GM13977 (cell line): ENCODE data around the gene CYB561D1.

Source experiments
- DNase-seq: peaks from one replicate; pipeline ENCODE4 v3.0.0; 2012; ENCODE audit warnings: low spot score
- CTCF ChIP-seq: IDR thresholded peaks from 2 replicates; pipeline ENCODE4 v1.5.1; 2012; ENCODE audit warnings: mild to moderate bottlenecking, control low read depth; ENCODE audit not compliant: insufficient read depth; ENCODE audit errors: extremely low read depth, missing control alignments
- in situ Hi-C: fragments of 300-500 bp; cut with MboI; formaldehyde crosslinking; loops from one replicate; pipeline ENCODE4 v1.12.0; 2022; ENCODE audit warnings: low sequenced_read_pairs, low pct_unique_long_range_greater_than_20kb, mixed read lengths, inconsistent platforms; ENCODE audit not compliant: unreplicated experiment

The CYB561D1 gene

GRCh38 chr1:109517337-109517736, 23.4 kb downstream of the CYB561D1 start:
- in situ Hi-C loops: no loop called here
- TF ChIP-seq CTCF: no peak
- DNase-seq: no peak

- no peak for TF ChIP-seq CTCF
- DNase-seq: no peak
- in situ Hi-C loops: no loop called here
These were observed 27.4 kb downstream of the CYB561D1 start for GRCh38 chr1:109521002-109521951.

GRCh38 chr1:109522026-109522425, 28.1 kb downstream of the CYB561D1 start:
- TF ChIP-seq CTCF: no peak
- in situ Hi-C loops: no loop called here
- DNase-seq: no peak

- no peak for DNase-seq
- in situ Hi-C loops: no loop called here
- no peak for TF ChIP-seq CTCF
These were observed 29.8 kb downstream of the CYB561D1 start for GRCh38 chr1:109523706-109524105.

DNA sequence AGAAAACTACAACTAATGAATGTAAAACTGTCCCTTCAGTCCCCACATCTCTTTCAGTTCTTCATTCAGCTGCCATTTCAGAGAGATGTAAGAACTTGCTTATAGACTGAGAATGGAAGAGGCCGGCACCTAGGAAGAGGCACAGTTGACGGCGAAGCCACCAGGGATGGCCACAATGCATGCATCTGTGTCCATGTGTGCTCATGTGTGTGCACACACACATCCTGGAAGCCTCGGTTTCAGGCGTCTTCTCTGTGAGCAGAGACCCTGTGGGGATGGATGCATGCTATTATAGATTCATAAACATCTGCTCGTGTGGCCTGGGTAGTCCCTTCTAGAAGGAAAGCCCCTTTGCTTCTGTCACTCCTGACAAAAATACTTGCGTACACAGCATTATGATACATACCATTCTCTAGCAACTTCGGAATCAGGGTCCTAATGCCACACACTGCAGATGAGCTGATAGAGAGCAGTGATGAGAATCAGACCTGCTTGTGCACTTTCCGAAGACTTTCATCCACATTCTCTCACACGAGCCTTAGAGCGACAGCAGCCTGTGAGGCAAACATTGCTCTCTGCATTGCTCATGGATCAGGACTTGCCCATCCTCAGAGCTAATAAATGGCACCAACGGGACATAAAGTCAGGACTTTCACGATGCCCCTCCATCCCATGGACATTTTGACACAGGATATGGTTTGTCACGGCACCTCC, 33.4 kb downstream of the CYB561D1 start:
- in situ Hi-C loops: loop anchor here (25.0 kb wide), 1 partner anchor 460 kb away; the partner anchor contains the start of gene AHCYL1
- TF ChIP-seq CTCF: no peak
- peak; percentile 75 for DNase-seq

DNA sequence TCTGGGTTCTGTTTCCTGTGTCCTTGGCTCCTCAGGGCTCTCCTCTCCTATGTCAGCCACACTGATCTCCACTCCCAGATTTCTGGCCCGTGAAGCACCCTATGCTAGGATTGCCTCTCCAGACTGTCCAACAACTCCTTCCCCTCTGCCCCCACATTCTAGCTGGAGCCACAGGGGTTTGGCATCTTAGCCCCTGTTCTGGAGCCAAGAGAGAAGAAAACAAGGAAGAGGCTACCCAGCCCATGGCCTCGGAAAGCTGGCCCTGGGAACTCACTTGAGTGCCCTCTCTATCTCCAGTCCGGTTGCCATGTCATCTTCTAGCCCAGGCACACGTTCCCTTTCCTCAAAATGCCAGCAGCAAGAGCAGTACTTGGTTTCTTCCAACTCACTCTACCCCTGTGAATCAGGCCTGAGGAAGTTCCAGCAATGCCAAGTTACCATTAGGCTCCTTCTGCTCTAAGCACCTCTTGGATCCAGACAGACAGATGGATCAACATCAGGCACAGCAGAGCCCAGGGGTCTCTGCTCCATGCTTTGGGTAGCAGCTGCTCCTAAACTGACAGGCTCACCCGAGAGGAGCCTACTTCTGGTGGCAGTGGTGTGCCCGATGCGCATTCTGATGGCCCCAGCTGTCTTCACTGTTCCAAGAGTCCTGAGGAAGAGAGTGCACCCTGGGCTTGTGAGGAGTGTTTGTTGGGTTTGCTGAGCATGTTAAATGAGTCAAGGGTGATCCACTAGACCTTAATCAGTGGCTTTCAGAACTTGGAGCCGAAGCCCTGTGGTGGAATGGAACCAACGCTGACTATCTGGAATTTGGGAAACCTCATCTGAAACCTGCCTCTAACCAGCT, 34.2 kb downstream of the CYB561D1 start:
- in situ Hi-C loops: loop anchor here (25.0 kb wide), 1 partner anchor 459 kb away; the partner anchor contains the start of gene AHCYL1
- no peak for DNase-seq

More for the DNA sequence above, 34.2 kb downstream of the CYB561D1 start:
- no peak for TF ChIP-seq CTCF
